Activated CD4-positive, alpha-beta T cell treated with anti-CD3 and anti-CD28 coated beads, Interleukin-10, Interleukin-2, amounts not matched to agents 100 ng/mL and 50 ng/mL, durations not matched to agents 16 hours and 8 hours (primary cell): Measurements from ENCODE around the gene RFNG.

Source experiments
- DNase-seq: peaks from one replicate; pipeline ENCODE4 v3.0.0-alpha.2; 2020

RFNG gene, protein sequence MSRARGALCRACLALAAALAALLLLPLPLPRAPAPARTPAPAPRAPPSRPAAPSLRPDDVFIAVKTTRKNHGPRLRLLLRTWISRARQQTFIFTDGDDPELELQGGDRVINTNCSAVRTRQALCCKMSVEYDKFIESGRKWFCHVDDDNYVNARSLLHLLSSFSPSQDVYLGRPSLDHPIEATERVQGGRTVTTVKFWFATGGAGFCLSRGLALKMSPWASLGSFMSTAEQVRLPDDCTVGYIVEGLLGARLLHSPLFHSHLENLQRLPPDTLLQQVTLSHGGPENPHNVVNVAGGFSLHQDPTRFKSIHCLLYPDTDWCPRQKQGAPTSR

DNA sequence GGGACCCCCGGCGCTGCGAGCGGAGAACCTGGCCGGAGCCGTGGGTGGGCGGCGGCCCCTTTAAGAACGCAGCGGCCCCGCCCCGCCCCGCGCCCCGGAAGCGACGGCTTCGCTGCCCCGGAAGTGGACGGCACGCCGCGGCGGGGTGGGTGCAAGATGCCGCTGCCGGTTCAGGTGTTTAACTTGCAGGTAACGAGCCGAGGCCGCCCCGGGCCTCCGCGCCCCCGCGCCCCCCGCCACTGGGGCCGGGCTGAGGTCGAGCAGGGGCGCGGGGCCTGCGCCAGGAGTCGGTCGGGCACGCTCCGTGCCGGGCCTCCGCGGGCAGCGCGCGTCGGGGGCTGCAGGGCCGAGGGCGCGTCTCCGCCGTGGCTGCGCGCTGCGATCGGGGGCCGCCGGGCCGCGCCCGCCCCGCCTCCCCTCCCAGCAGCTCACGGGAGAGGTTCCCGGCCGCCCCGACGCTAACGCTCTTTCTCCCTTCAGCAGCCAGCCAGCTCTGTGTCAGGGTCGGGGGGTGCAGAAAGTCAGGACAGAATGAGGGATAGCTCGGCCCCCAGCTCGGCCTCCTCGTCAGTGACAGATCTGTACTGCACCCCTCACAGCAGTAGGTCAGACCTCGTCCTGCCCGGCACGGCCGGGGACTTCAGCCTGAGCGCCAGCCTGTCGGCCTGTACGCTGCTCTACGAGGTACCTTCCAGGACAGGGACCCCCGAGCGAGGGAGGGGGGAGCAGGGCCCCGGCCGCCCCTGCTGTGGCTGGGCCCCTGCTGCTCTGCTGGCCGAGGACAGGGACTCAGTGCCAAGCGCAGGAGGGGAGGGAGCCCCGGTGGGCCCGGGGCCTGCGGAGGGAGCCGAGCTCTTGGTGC is at the start of gene RFNG, which contains the start of gene GPS1:
Gene RFNG (minus strand): TSS at position 36 of the 862 bp plus-strand sequence. CDS start 45 bp downstream, outside the sequence.
Gene GPS1 (plus strand): TSS at position 123 of the 862 bp plus-strand sequence. CDS start 34 bp downstream, at position 157.
- DNase-seq: peak; percentile 83

DNA sequence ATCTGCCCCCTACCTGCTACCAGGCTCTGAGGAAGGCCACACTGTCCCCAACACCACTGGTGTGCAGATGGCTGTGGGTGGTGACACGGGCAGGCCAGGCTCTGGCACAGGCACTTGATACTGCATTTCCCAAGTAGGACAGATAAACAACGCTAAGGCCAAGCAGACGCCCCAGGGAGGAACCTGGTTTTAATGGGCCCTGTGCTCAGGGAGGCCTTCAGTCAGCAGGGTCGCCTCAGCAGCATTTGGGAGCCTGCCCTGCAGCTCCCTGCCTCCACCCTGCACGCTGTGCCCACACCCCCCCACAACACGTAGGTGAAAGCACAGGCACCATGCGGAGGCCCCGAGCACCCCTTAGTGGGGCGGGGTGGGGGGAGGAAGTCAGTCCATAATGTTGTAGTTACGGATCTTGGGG is 49.7 kb upstream of the RFNG start:
- no peak for DNase-seq

DNA sequence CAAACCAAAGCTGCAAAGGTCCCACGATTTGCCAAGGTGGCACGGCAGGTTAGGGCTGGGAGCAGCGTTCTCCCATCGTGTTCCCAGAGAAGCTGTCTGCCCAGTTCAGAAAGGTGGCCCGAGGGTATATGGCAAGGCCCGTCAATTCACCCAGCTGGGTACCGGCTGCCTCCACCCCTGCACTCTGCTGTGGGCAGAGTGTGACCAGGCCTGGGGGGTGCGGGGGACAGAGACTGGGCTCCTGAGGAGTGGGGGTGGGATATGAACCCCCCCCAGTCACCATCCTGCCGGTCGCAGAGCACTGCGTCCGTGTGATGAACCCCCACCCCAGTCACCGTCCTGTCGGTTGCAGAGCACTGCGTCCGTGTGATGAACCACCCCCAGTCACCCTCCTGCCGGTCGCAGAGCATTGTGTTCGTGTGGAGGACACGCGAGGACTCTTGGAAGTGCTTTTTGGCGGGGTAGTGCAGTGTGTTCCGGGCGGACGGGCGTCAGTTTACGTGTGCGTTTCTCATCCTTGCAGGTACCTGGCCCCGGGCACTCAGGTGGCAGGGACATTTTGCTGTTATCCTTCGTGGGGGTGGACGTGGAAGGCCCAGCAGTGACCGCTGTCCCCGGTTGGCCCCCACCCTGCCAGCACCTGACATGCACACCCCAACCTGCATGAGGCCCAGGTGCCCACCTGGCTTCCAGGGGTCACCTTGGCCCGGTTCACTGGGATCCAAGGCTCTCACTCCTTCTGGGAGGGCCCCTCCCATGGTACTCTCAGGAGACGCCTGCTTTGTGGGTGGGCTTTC is 49.1 kb upstream of the RFNG start:
- DNase-seq: no peak

DNA sequence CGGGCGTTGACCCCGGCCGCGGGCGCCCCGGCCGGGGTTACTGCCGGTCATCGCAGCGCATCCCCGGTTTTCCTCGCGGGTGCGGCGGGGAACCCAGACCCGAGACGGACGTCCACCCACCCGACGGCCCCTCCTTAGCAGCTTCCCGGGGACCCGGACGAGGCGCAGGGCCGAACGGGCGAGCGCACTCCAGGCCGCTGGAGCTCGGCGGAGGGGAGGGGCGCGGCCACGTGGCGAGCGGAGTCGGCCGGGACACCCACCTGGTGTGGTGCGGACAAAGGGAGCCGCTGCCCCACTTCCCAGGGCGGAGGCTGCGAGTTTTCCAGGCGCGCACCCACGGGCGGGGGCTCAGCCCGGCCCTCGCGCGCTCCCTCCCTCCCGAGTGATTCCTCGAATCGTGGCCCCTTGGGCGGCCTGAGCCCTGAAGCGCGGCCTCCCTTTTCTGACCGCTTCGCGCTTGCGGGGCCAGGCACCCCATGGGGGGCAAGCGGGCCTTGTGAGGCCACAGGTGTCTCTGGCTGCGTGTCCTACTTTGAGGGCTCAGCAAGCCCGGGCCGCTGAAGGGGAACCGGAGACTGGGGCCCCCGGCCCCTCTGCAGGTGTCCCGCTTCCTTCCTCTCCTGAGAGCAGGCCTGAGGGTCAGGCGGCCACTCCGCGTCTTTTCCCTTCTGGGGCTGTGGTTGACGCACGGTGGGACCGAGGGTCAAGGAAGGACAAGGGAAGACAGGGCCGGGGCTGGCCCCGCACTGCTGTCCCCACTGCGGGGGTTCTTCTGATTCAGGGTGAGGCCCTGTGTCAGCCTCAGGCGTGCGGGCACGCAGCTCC is 47.5 kb upstream of the RFNG start:
- no peak for DNase-seq

DNA sequence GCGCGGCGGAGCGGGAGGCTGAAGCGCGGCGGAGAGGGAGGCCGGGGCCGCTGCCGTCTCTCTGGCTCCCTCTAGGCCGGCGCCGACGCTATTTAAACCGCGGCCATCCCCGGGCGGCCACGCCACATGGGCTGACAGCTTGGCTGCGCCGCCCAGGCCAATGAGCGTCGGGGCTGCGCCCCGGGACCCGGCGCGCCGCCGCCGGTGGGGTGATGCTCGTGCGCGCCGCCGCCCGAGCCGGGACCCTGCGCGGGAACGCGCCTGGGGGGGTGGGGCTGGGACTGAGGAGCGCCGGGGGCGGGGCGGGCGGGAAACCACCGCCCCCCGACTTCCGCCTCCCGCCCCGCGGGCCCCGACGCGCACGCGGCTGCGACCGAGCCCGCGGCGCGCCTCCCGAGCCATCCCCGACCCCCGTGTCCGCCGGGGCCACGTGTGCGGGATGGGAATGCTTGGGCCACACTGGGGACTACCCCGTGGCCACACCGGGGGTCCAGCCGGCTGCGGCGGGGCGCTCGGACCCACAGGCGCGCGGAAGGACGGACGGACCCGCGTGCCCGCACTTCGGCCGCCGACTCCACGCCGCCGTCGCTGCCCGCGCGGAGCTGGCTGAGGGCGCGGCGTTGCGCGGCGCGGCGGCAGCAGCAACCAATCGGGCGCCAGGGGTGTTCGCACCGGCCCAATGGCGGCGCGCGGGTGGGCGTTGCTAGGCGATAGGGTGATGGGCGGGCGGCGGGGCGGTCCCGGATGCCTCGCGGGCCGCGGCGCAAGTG is 46.7 kb upstream of the RFNG start, which contains the start of gene FASN:
Gene FASN (minus strand): TSS at position 68 of the 770 bp plus-strand sequence. CDS start 1,791 bp downstream, outside the sequence.
- DNase-seq: peak; percentile 98

DNA sequence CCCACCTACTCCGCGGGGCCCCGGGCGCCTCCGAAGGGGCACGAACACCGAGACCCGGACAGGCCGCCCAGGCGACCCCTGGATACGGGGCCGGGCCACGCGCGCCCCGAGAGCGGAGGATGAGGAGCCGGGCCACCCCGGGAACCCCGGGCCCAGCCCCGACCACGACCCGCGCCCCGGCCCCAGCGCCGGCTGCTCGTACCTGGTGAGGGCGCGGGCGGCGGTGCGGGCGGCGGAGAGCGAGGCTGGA is 46.2 kb upstream of the RFNG start:
- no peak for DNase-seq

DNA sequence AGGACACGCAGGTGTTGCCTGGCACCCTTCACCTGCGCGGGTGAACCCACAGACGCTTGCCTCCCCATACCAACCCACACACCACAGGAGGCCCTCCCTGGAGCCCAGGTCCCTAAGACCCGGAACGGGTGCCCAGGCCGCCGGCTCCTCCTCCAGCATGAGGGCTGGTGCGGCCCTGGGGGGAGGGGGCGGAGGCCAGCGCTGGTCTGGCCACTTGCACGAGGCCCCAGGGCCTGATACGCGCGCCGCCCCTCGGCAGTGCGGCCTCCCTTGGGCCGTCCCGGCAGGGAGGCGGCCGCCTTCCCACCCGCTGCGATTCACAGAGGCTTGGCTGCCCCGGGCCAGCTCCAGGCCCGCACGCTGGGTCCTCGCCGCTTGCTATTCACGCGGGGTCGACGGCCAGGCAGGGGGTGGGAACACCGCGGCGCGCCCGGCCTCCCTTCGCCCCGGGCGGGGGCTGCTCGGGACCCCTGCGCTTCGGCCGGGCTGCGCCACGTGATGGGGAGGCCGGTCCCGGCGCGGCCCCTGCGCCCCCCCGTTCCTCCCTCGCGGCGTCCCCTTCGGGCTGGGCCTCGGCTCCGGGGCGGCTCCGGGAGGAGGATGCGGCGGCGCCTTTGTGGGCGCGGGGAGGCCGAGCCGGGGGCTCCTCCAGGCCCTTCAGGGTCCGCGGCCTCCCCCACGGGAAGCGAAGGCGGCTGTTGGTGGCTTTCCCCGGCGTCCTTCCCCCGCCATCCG is 45.7 kb upstream of the RFNG start:
- peak; percentile 39 for DNase-seq

DNA sequence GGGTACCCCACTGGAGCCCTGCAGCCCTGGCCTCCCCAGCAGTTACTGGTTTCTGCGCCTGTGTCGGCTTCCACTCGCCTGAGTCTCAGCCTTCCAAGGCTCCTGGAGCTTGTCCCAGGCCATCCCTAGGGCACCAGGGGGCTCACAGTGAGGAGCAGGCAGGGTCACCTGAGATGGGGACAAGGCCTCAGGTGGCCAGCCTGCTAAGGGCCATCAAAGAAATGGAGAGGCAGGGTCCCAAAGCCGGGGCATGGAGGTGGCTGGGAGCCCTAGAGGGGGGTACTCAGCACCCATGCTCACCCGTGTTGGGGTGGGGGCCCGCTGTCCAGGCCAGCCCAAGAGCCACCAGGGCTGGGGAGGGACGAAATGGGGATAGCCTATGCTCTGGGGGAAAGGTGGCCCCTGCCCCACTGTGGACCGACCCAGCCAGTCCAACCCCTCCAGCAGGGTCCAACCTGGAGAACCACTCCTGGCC is 45.1 kb upstream of the RFNG start:
- DNase-seq: no peak

DNA sequence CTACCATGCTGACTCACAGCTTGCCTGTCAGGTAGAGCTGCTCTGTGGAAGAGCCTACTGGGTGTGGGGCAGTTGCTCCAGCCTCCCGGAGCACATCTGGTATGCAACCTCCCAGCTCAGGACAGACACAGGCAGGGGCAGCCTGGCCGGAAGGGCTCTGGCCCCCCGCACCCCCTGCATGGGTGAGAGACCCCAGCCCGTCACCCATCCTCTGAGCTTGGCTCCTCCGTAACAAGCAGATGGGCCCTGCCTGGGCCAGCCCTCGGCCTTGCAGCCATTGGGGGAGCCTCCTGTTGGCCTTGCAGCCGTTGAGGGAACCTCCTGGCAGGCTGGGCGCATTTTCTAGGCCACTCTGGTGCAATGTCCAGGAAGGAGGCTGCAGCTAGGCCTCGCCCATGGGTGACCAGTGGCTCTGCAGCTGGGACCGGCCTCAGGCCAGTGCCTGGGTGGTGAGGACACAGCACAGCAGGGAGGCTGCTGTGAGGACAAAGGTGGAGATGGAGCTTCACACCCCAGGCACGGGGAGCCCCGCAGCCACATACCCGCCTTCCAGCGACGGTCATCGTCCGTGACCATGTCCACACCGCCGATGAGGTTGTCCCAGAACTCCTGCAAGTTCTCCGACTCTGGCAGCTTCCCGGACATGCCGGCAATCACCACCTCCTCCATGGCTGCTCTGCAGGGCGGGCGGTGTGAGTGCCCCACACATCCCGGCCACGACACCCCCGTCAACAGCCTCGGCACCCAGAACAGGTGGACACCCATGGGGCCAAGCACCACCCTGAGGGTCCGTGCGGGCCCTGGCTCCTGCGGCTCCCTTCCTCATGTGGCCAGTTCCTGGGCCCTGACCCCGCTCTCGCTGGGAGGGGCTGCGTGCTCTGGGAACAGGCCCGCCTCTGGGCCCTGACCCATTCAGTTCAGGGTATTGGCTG is 44.4 kb upstream of the RFNG start:
- DNase-seq: no peak

DNA sequence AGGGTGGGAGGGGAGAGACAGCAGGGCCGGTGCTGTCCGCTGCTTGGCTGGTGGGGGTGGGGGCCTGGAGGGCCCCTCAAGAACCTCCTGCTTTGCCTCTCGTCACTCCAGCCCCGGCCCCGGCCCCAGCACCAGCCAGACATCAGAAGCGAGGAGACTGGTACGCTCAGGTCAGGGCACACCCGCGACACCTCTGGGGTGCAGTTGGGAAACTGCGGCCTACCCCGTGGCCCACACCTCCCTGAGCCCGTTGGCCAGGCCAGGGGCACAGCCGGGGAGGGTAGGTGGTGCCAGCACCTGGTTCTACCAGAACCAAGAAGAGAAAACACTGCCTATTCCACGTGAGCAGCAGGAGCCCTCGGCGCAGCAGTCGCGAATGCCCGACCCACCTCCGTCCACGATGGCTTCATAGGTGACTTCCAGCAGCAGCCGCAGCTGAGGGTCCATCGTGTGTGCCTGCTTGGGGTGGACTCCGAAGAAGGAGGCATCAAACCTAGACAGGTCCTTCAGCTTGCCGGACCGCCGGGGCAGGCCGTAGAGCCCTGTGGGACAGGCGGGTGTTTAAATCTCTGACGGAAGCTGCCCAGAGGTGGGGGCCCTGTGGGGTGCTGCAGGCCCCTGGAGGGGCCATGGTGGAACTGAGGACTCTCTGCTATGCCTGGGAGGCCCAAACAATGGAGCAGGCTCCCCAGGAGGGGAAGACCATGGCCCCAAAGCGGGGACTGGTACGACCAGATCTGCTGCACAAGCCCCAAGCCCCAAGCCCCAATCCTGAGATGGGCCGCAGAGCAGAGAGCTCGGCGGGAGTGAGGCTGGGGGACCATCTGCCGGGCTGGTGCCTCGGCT is 43.5 kb upstream of the RFNG start:
- DNase-seq: no peak

DNA sequence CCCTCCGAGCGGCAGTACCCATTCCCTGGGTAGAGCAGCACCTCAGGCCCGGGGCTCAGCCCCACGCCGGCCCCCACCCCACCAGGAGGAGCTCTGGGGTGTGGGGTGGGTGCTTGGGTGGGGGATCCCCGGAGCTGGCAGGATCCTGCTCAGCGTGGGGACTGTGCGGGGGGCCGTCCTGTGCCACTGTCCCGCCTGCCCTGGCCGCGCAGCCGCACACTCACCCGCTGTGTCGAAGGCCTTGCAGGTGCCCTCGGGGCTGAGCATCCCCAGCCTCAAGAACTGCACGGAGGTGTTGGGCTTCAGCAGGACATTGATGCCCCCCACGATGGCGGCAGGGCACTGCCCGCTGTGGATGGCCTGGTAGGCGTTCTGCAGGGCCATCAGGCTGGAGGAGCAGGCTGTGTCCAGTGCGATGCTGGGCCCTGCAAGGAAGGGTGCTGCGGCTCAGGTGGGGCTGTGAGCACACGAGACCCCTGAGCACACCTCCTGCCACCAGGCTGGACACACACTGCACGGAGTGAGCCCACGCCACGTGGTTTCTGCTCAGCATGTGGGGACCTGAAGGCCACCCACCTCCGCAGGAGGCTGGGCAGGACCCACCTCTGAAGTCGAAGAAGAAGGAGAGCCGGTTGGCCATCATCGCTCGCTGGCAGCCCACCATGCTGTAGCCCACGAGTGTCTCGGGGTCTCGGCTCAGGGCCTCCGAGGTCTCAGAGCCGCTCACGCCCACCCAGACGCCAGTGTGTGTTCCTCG is 41.6 kb upstream of the RFNG start:
- DNase-seq: no peak

DNA sequence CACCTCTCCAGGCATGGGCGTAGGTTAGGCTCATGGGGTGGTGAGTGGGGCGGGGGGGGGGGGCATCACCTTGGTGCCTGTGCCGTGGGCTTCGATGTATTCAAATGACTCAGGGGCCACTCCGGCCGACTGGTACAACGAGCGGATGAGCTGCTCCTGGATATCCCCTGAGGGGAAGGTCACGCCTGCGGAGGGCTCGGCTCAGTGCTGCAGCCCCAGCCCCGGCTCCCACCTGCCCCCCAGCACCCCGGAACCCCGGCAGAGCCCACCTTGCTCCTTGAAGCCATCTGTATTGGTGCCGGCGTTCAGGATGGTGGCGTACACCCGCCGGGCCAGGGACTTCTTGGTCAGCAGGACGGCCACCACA is 41.0 kb upstream of the RFNG start:
- no peak for DNase-seq

DNA sequence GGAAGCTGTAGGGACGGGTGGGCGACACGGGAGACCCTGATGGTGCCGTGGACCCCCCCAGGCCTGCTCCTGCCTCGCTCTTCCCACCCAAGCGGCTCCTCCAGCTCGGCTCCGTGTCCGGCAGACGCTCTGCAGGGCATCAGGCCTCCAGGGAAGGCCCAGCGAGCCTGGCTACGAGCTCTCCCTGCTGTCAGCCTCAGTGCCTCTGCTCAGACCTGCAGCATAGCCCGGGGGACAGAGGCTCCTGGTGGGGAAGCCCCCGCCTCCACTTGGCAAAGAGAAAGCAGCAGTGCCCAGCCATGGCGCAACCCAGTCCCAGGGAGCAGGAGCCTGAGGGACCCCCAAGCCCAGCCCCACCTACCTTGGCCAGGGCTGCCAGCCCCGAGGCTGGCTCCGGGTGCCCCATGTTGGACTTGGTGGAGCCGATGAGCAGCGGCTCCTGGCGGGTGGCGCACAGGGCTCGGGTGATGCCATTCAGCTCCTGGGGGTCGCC is 40.5 kb upstream of the RFNG start:
- no peak for DNase-seq

DNA sequence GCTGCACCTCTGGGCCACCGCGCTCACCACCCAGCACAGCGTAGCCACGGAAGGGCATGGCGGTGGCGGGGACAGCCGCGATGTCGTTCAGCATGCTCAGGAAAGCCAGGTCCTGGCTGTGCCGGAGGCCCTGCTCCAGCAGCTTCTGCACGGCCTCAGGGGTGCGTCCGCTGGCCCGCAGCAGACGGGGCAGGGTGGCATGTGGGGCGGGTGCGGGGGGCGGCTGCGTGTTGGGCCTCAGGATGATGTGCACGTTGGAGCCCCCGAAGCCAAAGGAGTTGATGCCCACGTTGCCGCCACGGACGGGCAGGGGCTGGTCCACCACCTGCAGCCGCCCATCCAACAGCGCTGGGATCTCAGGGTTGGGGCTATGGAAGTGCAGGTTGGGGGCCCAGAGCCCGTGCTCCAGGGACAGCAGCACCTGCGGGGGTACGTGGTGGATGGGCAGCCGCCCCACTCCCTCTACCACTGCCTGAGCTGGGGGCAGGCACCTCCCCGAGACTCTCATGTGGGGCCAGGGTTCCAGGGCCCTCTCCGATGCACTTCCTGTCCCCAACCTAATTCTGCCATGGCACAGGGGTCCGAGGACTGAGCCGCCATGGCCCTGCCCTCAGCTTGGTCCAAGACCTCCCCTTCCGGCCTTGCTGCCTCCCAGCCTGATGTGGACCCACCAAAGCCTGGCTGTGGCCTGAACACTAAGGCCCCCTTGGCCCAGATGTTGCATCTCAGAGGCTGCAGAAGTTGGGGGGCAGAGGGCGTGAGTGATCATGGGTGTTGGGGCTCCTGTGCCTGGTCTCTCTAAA is 39.9 kb upstream of the RFNG start:
- no peak for DNase-seq

DNA sequence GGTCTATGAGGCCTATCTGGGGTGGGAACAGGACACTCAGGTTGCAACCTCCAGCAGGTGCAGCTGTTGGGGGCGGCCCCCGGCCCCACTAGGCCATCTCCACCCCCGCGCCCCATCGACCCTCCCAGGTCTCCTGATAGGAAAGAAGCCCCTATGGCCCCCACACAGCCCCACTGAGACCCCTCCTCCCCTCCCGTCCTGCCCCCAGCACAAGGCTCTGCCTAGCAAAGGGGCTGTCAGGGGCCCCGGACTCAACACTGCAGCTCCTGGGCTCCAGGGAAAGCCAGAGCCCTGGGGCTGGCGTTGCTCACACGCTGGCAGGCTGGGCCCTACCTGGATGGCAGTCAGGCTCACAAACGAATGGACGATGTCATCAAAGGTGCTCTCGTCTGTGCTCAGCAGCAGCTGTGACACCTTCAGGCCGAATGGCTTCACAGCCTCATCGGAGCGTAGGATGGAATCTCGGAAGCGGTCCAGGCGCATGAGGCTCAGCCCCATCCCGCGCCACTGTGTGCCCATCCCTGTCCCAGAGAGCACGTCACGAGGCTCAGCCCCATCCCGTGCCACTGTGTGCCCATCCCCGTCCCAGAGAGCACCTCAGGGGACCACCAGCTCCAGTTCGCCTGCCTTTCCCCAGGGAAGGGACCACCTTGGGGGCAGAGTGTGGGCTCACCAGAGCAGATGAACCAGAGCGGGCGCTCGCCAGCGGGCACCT is 39.1 kb upstream of the RFNG start:
- no peak for DNase-seq
